Brain pericyte (primary cell): ENCODE results near the gene TKT.
A peak's percentile ranks its signal among the peaks of the same experiment; 100 is the strongest.

Experiments
- DNase-seq: peaks from one replicate; pipeline ENCODE4 v3.0.0-alpha.2; 2012; ENCODE audit warnings: low read depth, low spot score

TKT gene

GRCh38 chr3:53240989-53241972 lies 14.5 kb downstream of the TKT start:
- DNase-seq = no peak

- DNase-seq = no peak
These were observed 16.0 kb downstream of the TKT start for GRCh38 chr3:53239800-53240199.

DNA sequence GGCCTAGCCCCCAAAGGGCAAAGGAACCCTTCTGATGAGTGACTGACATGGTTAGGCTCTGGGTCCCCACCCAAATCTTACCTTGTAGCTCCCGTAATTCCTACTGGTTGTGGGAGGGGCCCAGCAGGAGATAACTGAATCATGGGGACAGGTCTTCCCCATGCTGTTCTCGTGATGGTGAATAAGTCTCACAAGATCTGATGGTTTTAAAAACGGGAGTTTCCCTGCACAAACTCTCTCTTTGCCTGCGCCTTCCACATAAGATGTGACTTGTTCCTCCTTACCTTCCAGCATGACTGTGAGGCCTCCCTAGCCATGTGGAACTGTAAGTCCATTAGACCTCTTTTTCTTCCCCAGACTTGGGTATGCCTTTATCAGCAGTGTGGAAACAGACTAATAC lies 16.9 kb downstream of the TKT start:
- DNase-seq = no peak

DNA sequence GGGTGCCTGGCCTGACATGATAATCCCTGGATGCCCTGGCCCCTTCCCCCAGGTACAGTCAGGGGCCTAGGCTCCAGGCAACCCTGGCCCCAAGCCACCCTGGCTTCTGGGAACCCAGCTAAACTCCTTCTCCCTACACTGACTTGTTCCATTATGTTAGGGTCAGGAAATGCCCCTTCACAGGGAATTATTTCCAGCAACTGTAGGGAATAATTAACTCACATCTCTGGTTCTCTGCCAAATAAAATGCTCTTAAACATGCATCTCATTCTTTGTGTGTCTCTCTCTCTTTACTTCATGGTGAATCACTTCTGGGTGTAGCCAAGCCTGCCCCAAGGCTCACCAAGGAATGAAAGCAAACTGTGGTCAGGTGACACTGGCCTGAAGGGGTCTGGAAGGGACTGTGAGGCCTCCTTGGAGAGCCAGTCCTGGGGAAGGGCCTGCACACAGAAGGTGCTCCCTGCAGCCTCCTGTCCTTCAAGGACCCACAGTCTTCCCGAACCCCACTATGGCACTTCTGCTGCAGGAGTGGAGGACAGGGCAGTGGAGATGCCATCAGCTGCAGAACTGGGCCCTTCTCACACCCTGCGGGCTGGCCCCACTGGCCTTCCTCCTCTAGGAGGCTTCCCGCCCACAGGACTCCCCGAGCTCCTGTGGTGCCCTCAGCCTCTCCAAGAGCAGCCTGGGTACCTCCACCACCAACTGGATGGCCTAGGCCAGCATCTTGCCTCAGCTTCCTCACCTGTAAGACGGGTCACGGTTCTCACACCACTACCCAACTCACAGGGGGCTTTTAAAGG lies 17.6 kb downstream of the TKT start:
- DNase-seq = peak; percentile 80

DNA sequence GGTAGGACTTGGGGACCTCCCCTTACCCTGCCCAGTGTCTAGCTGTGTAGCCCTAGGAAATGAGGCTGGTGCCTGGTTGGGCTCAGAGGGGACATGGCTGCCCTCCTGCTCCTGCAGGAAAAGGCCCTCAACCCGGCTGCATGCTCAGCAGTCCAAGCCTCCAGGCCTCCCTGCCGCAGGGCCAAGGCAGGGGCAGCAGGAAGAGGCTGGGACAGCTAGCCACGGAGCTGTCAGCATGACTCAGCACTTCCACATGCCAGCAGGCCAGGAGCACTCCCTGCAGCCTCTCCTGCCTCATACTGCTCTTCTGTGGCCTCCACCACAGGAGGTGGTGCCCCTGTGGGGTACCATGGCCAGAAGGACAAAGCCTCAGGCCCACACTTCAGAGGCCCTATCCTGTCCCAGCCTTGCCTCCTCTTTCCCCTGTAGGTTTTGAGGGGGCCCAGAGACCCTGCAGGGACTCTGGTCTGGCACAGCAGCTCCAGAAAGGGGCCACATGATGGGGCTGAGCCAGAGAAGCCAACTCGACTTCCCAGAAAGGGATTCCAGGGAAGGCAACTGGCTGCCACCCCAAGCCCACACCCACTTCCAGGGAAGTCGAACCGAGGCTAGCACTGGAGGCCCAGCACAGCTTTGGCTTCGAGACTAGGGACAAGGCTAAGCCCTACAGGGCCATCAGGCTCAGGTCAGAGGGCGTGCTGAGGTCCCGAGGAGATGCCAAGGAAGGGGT lies 19.5 kb downstream of the TKT start:
- DNase-seq = peak; percentile 87

DNA sequence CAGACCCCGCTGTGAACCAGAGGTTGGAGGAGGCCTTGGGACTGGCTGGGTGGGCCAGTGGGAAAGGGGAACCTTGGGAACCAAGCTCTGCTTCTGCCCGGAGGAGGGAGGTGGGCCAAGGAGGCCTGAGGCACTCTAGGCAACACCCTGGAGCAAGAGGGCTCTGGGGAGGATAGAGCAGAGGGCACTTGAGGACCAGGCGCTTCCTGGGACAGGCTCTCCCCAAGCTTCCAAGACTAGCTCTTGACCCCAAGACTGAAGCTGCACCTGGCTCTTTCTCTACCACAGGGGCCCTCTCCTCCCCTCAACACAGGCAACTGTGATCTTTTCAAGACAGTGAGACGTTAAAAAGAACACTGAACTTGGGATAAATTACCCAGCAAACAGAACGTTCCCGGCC lies 20.3 kb downstream of the TKT start:
- DNase-seq = no peak

- no peak for DNase-seq
These were observed 21.0 kb downstream of the TKT start for GRCh38 chr3:53234841-53235232.

DNA sequence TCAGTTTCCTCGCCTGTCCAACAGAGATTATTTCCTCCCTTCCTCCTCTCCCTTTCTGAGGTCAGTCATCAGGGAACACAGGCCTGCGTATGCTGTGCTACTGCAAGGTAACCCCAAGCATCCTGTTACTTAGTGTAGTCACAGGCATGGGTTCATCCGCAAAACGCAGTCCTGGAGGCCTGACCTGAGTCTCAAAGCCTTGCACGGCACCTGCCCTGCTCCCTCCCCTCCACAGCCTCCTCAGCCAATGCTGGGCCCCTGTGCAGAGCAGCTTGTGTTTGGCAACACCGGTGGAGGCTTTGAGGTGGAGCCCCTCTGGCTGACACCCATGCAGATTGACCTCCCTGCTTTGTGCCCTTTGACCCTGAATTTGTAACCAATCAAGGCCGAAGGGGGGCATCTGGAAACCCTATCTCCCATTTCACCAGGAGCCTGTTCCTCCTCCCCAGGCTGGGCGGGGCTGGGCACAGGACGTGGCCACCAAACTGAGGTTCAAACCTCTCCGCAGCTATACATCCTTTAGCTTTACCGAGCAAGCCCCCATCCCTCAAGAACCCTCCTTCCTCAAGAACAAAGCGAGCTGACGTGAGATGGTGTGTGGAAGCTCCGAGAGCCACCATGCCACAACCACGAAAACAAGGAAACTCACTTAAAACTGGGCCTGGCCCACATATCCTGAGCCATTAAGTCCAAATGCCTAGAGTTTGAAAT lies 21.5 kb downstream of the TKT start:
- DNase-seq = no peak

DNA sequence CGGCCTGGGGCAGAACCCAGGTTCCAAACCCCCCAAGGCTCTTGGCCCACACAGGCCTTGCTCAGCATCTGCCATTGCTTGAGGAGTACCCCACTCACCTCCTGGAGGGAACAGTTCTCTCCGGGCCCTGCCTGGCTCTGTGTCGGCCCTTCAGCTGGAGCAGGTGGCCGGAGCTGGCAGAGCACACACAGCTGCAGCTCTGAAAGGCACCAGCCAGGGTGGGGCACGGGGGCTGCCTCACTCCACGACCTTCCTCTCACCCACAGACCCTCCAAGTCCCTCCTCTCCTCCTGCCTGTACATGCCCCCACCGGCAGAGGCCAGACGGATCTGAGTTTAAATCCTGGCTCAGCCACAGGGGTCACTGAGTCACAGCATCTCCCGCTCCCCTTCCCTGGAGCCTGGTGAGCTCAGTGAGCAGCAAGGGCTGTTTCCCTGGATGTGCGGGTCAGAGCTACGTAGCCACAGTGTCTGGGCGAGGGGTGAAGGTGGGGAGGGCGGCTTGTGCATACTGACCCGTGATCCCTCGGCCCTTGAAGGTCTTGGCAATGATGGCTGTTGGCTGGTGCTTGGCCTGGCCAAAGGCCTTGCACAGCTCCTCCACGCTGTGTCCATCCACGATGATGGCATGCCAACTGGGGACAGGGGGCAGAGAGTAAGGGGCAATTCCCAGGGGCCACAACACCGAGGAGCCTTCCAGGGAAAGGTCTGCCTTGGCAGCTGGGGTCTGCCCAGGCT lies 23.0 kb downstream of the TKT start:
- no peak for DNase-seq

DNA sequence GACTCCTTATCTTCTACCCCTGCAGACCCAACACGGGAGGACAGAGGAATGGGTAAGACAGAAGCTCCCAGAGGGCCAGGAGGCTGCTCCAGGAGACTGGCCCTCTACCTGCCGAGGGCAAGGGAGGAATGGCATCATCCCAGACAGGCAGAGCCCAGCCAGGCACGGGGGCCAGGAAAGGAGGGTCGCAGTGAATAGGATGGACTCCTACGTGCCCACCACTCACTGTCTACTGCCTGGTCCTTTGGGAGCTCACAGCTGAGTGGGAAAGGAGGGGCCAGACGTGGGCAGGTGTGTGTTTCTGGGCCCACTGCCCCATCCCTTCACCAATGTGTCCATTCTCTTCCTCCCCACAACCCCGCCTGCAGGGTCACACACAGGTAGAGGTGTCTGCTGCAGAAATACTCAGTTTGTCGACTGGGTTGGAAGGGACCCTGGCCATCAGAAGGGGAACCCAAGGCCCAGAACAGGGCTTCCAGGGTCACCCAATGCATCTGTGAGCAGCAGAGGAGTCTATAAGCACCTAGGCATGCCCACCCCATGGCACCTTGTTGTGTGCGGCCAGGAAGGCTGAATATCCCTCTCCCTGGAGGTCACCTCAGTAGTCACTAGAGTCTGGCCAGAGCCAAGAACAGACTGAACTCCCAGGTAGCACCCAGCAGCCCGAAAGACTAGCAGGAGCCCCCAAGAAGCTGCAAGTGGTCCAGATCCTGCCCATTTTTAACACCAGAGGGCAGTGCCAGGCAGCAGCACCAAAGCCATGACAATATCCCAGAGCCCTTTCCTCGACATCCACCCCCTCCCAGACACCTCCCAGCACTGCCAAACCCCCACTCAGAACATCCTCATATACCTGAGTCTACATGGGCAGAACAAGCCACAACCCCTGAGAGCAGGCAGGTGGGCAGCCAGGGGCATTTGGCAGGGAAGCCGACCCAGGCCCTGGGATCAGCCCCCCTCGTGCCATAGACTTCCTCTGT lies 24.0 kb downstream of the TKT start:
- no peak for DNase-seq

- no peak for DNase-seq
These were observed 25.0 kb downstream of the TKT start for GRCh38 chr3:53230789-53231188.

GRCh38 chr3:53230041-53230621 lies 25.7 kb downstream of the TKT start:
- DNase-seq = no peak

GRCh38 chr3:53229606-53230005 lies 26.2 kb downstream of the TKT start:
- no peak for DNase-seq

GRCh38 chr3:53229171-53229570 lies 26.7 kb downstream of the TKT start:
- no peak for DNase-seq

DNA sequence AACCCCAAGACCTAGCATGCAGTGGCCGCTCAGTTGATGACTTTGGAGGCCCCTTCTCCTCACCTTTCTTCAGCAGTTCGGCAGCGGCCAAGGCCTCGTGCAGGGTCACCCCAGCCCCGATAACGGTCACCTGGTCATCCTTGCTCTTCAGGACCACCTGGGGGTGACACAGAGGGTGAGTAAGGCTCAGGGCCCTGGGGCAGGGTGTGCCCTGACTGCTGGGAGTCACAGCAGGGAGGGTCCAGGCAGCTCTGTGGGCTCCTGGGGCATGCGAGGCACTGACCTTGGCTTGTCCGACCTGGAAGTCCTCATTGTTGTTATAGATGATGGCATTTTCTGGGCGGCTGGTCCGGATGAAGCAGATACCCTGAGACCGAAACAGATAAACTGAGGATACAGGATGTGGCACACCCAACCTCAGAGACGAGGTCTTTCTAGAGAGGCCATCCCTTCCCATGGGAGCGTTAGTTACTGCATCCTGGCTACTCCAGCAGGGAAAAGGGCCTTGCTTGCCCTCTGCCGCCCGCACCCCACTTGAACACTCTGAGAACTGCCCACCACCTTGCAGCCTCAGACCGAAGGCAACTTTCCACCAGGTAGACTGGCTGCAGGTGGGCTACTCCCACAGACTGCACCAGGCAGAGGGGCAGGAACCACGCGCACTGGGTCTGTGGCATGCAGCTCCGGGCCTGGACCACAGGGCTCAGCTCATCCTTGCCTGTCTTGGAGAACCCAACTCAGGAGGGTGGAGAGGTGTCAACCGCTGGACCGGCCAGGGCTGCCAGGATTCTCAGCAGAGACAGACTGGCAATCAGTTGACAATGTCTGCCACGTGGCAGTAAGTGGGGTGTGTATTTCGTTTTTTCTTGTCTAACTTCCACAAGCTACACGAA lies 27.6 kb downstream of the TKT start:
- DNase-seq = no peak

GRCh38 chr3:53226841-53227407 lies 28.9 kb downstream of the TKT start:
- no peak for DNase-seq

- no peak for DNase-seq
These were observed 29.5 kb downstream of the TKT start for GRCh38 chr3:53226142-53226840.
